ENCODE measurements around the gene RGS1. TPM values are rescaled to one million over a fixed set of nuclear protein-coding genes. Genes with fewer than 3 reads are reported as not detected.
A peak's percentile ranks its signal among the peaks of the same experiment; 100 is the strongest.

The RGS1 gene
- total and polyA plus RNA-seq, 2 experiments from 2014 or later = not detected

GRCh38 chr1:192584866-192585265 is 9.3 kb downstream of the RGS1 start:
- in situ Hi-C loops (cut with MboI) = loop anchor here (10.0 kb wide), 1 partner anchor 110 kb away; no protein-coding TSS in a partner anchor
- no peak overlapping the region for H2AFZ ChIP-seq
- H3K4me1 ChIP-seq (ENCODE audit: insufficient read depth) = peaks cover 18% of the 10 kb centered on the region
- WGBS, 2 experiments (ENCODE audit: low coverage in 1 of 2, low lambda C conversion rate in 2 of 2, missing lambda C conversion rate in 2 of 2) = 85 to 93% methylated on average over 1 of the region's 1 CpG
- H4K20me1 ChIP-seq (ENCODE audit: insufficient read depth) = no peaks in the 10 kb centered on the region
- TF ChIP-seq EZH2phosphoT487 (IDR thresholded peaks at IDR 0.05; ENCODE audit: insufficient read depth, low read depth) (no peak), EZH2 (IDR thresholded peaks at IDR 0.05; ENCODE audit: insufficient read depth, poor library complexity, severe bottlenecking) (no peak)
- H3K9ac ChIP-seq = no peak overlapping the region
- H3K27me3 ChIP-seq (replicated peaks; ENCODE audit: insufficient read depth) = no peaks in the 10 kb centered on the region
- peaks cover 7% of the 10 kb centered on the region for H3F3A ChIP-seq (ENCODE audit: insufficient read depth)
- H3K4me2 ChIP-seq (ENCODE audit: unreplicated experiment) = no peak overlapping the region
- DNase-seq = no peak
- H3K36me3 ChIP-seq (ENCODE audit: low read depth) = no peaks in the 10 kb centered on the region
- no peaks in the 10 kb centered on the region for H3K9me2 ChIP-seq (ENCODE audit: insufficient read depth)
- H3K79me2 ChIP-seq (ENCODE audit: insufficient read depth) = no peaks in the 10 kb centered on the region
- no peak overlapping the region for H3K4me3 ChIP-seq
- H3K9me3 ChIP-seq (ENCODE audit: low read depth) = no peaks in the 10 kb centered on the region
- no peak overlapping the region for H3K27ac ChIP-seq

- Histone ChIP-seq H3F3A (ENCODE audit: insufficient read depth) (peaks cover 17% of the 10 kb centered on the region), H3K9me2 (ENCODE audit: insufficient read depth) (no peaks in the 10 kb centered on the region), H3K36me3 (ENCODE audit: low read depth) (no peaks in the 10 kb centered on the region), H2AFZ (no peak overlapping the region), H4K20me1 (ENCODE audit: insufficient read depth) (no peaks in the 10 kb centered on the region), H3K27ac (no peak overlapping the region), H3K79me2 (ENCODE audit: insufficient read depth) (no peaks in the 10 kb centered on the region), H3K4me2 (ENCODE audit: unreplicated experiment) (no peak overlapping the region), H3K9ac (no peak overlapping the region), H3K4me3 (no peak overlapping the region), H3K27me3 (replicated peaks; ENCODE audit: insufficient read depth) (no peaks in the 10 kb centered on the region), H3K9me3 (ENCODE audit: low read depth) (no peaks in the 10 kb centered on the region), H3K4me1 (ENCODE audit: insufficient read depth) (peaks cover 24% of the 10 kb centered on the region)
- TF ChIP-seq EZH2phosphoT487 (IDR thresholded peaks at IDR 0.05; ENCODE audit: insufficient read depth, low read depth) (no peak), EZH2 (IDR thresholded peaks at IDR 0.05; ENCODE audit: insufficient read depth, poor library complexity, severe bottlenecking) (no peak)
- WGBS, 2 experiments (ENCODE audit: low coverage in 1 of 2, low lambda C conversion rate in 2 of 2, missing lambda C conversion rate in 2 of 2) = 85 to 89% methylated on average over 5 of the region's 5 CpGs
- no peak for DNase-seq
- in situ Hi-C loops (cut with MboI) = loop anchor here (10.0 kb wide), 1 partner anchor 113 kb away; no protein-coding TSS in a partner anchor
Measured at GRCh38 chr1:192587386-192588266, 12.1 kb downstream of the RGS1 start.

- Histone ChIP-seq H4K20me1 (ENCODE audit: insufficient read depth) (no peaks in the 10 kb centered on the region), H3K4me1 (ENCODE audit: insufficient read depth) (peaks cover 33% of the 10 kb centered on the region), H3K9ac (no peak overlapping the region), H3K79me2 (ENCODE audit: insufficient read depth) (no peaks in the 10 kb centered on the region), H2AFZ (no peak overlapping the region), H3K36me3 (ENCODE audit: low read depth) (no peaks in the 10 kb centered on the region), H3K9me2 (ENCODE audit: insufficient read depth) (no peaks in the 10 kb centered on the region), H3K4me3 (no peak overlapping the region), H3K27me3 (replicated peaks; ENCODE audit: insufficient read depth) (no peaks in the 10 kb centered on the region), H3K4me2 (ENCODE audit: unreplicated experiment) (no peak overlapping the region), H3F3A (ENCODE audit: insufficient read depth) (peaks cover 26% of the 10 kb centered on the region), H3K27ac (no peak overlapping the region), H3K9me3 (ENCODE audit: low read depth) (no peaks in the 10 kb centered on the region)
- 85% methylated on average over 1 of the region's 1 CpG for WGBS, 2 experiments (ENCODE audit: low coverage in 1 of 2, low lambda C conversion rate in 2 of 2, missing lambda C conversion rate in 2 of 2)
- in situ Hi-C loops (cut with MboI) = loop anchor here (10.0 kb wide), 1 partner anchor 114 kb away; no protein-coding TSS in a partner anchor
- DNase-seq = peak; percentile 36
- no peak for TF ChIP-seq EZH2phosphoT487 (IDR thresholded peaks at IDR 0.05; ENCODE audit: insufficient read depth, low read depth)
- TF ChIP-seq EZH2 (IDR thresholded peaks at IDR 0.05; ENCODE audit: insufficient read depth, poor library complexity, severe bottlenecking) = no peak
Measured at GRCh38 chr1:192588546-192588945, 13.0 kb downstream of the RGS1 start.

GRCh38 chr1:192589813-192590212 is 14.2 kb downstream of the RGS1 start:
- 33 to 37% methylated on average over 3 of the region's 3 CpGs for WGBS, 2 experiments (ENCODE audit: low coverage in 1 of 2, low lambda C conversion rate in 2 of 2, missing lambda C conversion rate in 2 of 2)
- peaks cover 30% of the 10 kb centered on the region for H3F3A ChIP-seq (ENCODE audit: insufficient read depth)
- H3K9me3 ChIP-seq (ENCODE audit: low read depth) = no peaks in the 10 kb centered on the region
- no peaks in the 10 kb centered on the region for H3K27me3 ChIP-seq (replicated peaks; ENCODE audit: insufficient read depth)
- no peak overlapping the region for H2AFZ ChIP-seq
- no peaks in the 10 kb centered on the region for H3K36me3 ChIP-seq (ENCODE audit: low read depth)
- no peaks in the 10 kb centered on the region for H4K20me1 ChIP-seq (ENCODE audit: insufficient read depth)
- peak; percentile 37 for DNase-seq
- no peak overlapping the region for H3K9ac ChIP-seq
- H3K9me2 ChIP-seq (ENCODE audit: insufficient read depth) = no peaks in the 10 kb centered on the region
- TF ChIP-seq EZH2phosphoT487 (IDR thresholded peaks at IDR 0.05; ENCODE audit: insufficient read depth, low read depth) (no peak), EZH2 (IDR thresholded peaks at IDR 0.05; ENCODE audit: insufficient read depth, poor library complexity, severe bottlenecking) (no peak)
- no peaks in the 10 kb centered on the region for H3K79me2 ChIP-seq (ENCODE audit: insufficient read depth)
- peak overlapping the region; percentile 11 for H3K4me2 ChIP-seq (ENCODE audit: unreplicated experiment)
- H3K27ac ChIP-seq = no peak overlapping the region
- in situ Hi-C loops (cut with MboI) = loop anchor here (10.0 kb wide), 1 partner anchor 115 kb away; no protein-coding TSS in a partner anchor
- no peak overlapping the region for H3K4me3 ChIP-seq
- H3K4me1 ChIP-seq (ENCODE audit: insufficient read depth) = peaks cover 33% of the 10 kb centered on the region
